Measurements from ENCODE around the gene MYF6.

- TF ChIP-seq, protein P1, sequence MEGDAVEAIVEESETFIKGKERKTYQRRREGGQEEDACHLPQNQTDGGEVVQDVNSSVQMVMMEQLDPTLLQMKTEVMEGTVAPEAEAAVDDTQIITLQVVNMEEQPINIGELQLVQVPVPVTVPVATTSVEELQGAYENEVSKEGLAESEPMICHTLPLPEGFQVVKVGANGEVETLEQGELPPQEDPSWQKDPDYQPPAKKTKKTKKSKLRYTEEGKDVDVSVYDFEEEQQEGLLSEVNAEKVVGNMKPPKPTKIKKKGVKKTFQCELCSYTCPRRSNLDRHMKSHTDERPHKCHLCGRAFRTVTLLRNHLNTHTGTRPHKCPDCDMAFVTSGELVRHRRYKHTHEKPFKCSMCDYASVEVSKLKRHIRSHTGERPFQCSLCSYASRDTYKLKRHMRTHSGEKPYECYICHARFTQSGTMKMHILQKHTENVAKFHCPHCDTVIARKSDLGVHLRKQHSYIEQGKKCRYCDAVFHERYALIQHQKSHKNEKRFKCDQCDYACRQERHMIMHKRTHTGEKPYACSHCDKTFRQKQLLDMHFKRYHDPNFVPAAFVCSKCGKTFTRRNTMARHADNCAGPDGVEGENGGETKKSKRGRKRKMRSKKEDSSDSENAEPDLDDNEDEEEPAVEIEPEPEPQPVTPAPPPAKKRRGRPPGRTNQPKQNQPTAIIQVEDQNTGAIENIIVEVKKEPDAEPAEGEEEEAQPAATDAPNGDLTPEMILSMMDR (IDR thresholded peaks at IDR 0.05; ENCODE audit: insufficient read depth, low read depth, low read length) = no peak
- TF ChIP-seq EZH2 (IDR thresholded peaks at IDR 0.05; ENCODE audit: insufficient read depth, low read length) = no peak
Measured at GRCh38 chr12:80659512-80660063, 47.8 kb upstream of the MYF6 start.

Measured in astrocyte (in vitro differentiated cells and primary cell).